OCI-LY7 (cell line): ENCODE data around the gene MOB3B.

Source experiments
- CTCF ChIP-seq: fragments of 200-600 bp; sonication (generic); conservative IDR thresholded peaks from 2 replicates; pipeline ENCODE4 v1.5.1; 2014; ENCODE audit warnings: mild to moderate bottlenecking, antibody characterized with exemption, low read length, moderate library complexity, mixed read lengths
- EZH2phosphoT487 ChIP-seq: fragments of 200-600 bp; sonication (generic); IDR thresholded peaks from 2 replicates; pipeline ENCODE4 v1.6.1; 2018; ENCODE audit warnings: low read depth, borderline replicate concordance, mild to moderate bottlenecking, mixed run types, antibody characterized with exemption, low read length, moderate library complexity, mixed read lengths

DNA sequence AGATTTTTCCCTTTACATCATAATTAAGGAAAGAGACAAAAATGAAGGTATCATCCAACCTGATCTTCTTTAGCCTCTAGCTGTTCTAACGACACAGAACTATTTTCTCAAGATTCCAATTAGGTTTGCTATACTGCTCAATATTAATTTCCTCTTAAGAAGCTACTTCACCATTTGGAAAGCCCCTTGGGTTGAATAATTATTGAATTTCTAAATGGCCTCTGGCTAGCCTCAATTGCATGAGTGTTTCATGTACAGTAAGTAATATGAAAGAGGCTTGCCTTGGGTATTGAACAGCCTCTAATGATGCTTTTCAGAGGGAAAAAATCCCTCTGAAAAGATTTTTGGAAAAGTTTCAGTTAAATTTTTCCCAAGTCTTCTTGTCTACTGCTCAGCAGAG is 3.7 kb upstream of the MOB3B start:
- TF ChIP-seq CTCF (no peak), EZH2phosphoT487 (no peak)
